GM21381 (cell line): ENCODE data around the gene INSYN2A.

ENCODE experiments used
- ATAC-seq: cut with Tn5 transposase; IDR thresholded peaks from one replicate; pipeline ENCODE4 v1.9.1; 2021; ENCODE audit warnings: mild to moderate bottlenecking, moderate library complexity; ENCODE audit not compliant: unreplicated experiment

Gene INSYN2A

GRCh38 chr10:127154831-127155620 lies 41.4 kb downstream of the INSYN2A start:
- no peak for ATAC-seq

GRCh38 chr10:127153181-127153580 lies 43.2 kb downstream of the INSYN2A start:
- ATAC-seq, result no peak

- no peak for ATAC-seq
Measured at GRCh38 chr10:127151981-127152699, 44.3 kb downstream of the INSYN2A start.

GRCh38 chr10:127151541-127151940 lies 44.9 kb downstream of the INSYN2A start:
- ATAC-seq, result no peak

GRCh38 chr10:127150136-127150535 lies 46.3 kb downstream of the INSYN2A start:
- ATAC-seq, result no peak

- no peak for ATAC-seq
Measured at GRCh38 chr10:127149501-127150081, 46.8 kb downstream of the INSYN2A start.

GRCh38 chr10:127148933-127149220 lies 47.5 kb downstream of the INSYN2A start:
- ATAC-seq, result no peak

GRCh38 chr10:127148066-127148932 lies 48.1 kb downstream of the INSYN2A start:
- ATAC-seq, result no peak

- no peak for ATAC-seq
Measured at GRCh38 chr10:127146661-127147060, 49.7 kb downstream of the INSYN2A start.
